Nephron (organoid): ENCODE measurements around the gene ACVR1B.
A peak's percentile ranks its signal among the peaks of the same experiment; 100 is the strongest.

Source experiments
- H3K27ac Mint-ChIP-seq, 3 experiments: 2 replicates each; pipeline ENCODE4 v1.8.0; 2020; ENCODE audit warnings: mixed read lengths in 3 of 3, mild to moderate bottlenecking in 2 of 3, moderate library complexity in 1 of 3
- H3K27me3 Mint-ChIP-seq: 2 replicates; pipeline ENCODE4 v1.8.0; 2021; ENCODE audit warnings: low read depth, mild to moderate bottlenecking, moderate library complexity, mixed read lengths
- H3K36me3 Mint-ChIP-seq: 2 replicates; pipeline ENCODE4 v1.8.0; 2020; ENCODE audit warnings: low read depth, mixed read lengths
- H3K4me1 Mint-ChIP-seq: 2 replicates; pipeline ENCODE4 v1.8.0; 2020; ENCODE audit warnings: mixed read lengths
- H3K4me3 Mint-ChIP-seq, 3 experiments: 2 replicates each; pipeline ENCODE4 v1.8.0; 2020; ENCODE audit warnings: mild to moderate bottlenecking in 3 of 3, mixed read lengths in 3 of 3, moderate library complexity in 2 of 3
- H3K9me3 Mint-ChIP-seq: 2 replicates; pipeline ENCODE4 v1.8.0; 2020; ENCODE audit warnings: mixed read lengths
- TF ChIP-seq, protein P1 (sequence below), 3 experiments: fragments of 200-600 bp; sonication (generic); IDR thresholded peaks; one replicate each; pipeline ENCODE4 v1.5.0; 2021; ENCODE audit warnings: antibody characterized with exemption in 3 of 3; ENCODE audit not compliant: unreplicated experiment in 3 of 3

ACVR1B gene

GRCh38 chr12:51951843-51952722 lies 584 bp downstream of the ACVR1B start:
- Mint-ChIP-seq H3K27ac (peak overlapping the region; percentile 40 to 80 (median 76)), H3K4me3 (peak overlapping the region; percentile 82 to 94 (median 90)), H3K4me1 (peaks cover 44% of the 10 kb centered on the region), H3K9me3 (peaks cover 3% of the 10 kb centered on the region), H3K27me3 (peaks cover 14% of the 10 kb centered on the region), H3K36me3 (no peaks in the 10 kb centered on the region)
- TF ChIP-seq, protein P1, sequence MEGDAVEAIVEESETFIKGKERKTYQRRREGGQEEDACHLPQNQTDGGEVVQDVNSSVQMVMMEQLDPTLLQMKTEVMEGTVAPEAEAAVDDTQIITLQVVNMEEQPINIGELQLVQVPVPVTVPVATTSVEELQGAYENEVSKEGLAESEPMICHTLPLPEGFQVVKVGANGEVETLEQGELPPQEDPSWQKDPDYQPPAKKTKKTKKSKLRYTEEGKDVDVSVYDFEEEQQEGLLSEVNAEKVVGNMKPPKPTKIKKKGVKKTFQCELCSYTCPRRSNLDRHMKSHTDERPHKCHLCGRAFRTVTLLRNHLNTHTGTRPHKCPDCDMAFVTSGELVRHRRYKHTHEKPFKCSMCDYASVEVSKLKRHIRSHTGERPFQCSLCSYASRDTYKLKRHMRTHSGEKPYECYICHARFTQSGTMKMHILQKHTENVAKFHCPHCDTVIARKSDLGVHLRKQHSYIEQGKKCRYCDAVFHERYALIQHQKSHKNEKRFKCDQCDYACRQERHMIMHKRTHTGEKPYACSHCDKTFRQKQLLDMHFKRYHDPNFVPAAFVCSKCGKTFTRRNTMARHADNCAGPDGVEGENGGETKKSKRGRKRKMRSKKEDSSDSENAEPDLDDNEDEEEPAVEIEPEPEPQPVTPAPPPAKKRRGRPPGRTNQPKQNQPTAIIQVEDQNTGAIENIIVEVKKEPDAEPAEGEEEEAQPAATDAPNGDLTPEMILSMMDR (IDR thresholded peaks at IDR 0.05; ENCODE audit: unreplicated experiment in 3 of 3) = no peak

DNA sequence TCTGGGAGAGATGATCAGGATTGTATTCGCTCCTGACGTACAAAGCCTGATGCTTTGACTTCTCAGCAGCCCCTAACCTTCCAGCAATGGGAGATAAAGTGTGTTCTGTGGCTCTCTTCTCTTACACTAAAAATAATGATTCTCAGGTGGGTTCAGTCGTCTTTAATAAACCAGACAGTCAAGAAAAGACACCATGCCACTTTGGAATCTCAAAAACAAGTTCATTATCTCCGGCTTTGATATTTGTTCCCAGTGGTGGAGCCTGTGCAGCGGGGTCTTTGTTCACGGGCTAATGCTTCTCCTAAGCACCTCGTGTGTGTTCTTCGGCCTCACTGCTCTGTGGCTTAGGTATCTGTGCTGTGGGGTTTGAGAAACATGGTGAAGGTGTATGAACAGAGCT lies 1.6 kb downstream of the ACVR1B start:
- Mint-ChIP-seq H3K9me3 (no peaks in the 10 kb centered on the region), H3K4me3 (peak overlapping the region; percentile 82 to 94 (median 90)), H3K27ac (peak overlapping the region; percentile 40 to 80 (median 76)), H3K4me1 (peaks cover 49% of the 10 kb centered on the region), H3K27me3 (peaks cover 10% of the 10 kb centered on the region), H3K36me3 (peaks cover 6% of the 10 kb centered on the region)
- TF ChIP-seq, protein P1 (IDR thresholded peaks at IDR 0.05; ENCODE audit: unreplicated experiment in 3 of 3) = no peak

DNA sequence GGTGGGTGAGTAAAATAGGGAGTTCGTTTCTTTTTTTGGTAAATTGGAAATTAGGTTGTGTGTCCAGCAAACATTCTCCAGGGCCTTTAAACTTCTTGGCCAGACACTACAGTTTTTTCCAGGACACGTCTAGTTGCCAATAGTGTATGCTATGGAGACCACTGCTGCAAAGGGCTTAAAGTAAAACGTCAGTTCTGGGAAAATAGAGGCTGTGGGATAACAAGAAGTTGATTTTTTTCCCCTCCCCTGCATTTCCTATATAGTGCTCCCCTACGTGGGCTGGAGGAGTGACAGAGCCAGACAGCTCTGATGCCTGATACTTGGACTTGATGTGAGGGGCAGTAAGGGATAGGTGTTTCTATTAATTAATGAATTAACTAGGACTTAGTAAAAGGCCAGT lies 2.4 kb downstream of the ACVR1B start:
- TF ChIP-seq, protein P1 (IDR thresholded peaks at IDR 0.05; ENCODE audit: unreplicated experiment in 3 of 3) = no peak
- H3K9me3 Mint-ChIP-seq = no peaks in the 10 kb centered on the region
- peak overlapping the region; percentile 40 to 80 (median 76) for H3K27ac Mint-ChIP-seq
- H3K4me3 Mint-ChIP-seq = peak overlapping the region; percentile 82 to 94 (median 90)
- H3K4me1 Mint-ChIP-seq = peaks cover 49% of the 10 kb centered on the region
- H3K27me3 Mint-ChIP-seq = peaks cover 4% of the 10 kb centered on the region
- H3K36me3 Mint-ChIP-seq = peaks cover 6% of the 10 kb centered on the region

DNA sequence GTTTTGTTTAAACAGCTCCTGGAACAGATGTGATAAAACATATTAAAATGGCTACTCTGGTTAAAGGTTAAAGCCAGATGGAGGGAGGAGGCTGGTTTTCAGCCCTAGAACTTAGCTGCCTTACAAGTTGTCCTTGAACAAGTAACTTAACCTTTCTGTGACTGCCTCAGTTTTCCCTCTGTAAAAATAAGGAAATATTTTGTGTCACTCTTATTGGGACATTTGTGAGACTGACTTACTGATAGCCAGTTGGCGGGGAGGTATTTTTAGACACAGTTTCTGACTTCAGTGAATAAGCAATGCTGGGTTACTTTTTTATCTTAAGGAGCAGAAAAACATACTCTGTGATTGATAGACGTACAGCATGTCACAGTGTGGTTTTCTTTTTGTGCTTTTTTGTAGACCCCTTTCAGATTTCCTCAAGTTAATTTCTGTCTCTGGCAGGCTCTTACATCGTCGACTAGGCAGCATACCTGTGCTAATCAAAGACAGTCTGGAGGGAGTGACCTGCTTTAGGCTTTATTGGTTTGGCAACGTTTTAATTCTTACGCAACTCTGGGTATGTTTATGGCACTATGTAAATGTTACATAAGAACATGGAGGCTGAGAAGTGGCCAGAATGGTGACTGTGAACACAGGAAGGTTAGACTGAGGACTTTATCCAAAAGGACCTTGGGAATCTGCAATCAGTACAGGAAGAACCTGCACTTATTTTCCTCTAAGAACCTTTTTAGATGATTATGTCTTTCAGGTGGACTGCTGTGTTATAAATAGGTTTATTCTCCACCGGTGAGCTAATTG lies 3.3 kb downstream of the ACVR1B start:
- Mint-ChIP-seq H3K4me3 (peak overlapping the region; percentile 82 to 94 (median 90)), H3K27me3 (no peaks in the 10 kb centered on the region), H3K9me3 (no peaks in the 10 kb centered on the region), H3K27ac (peak overlapping the region; percentile 40 to 80 (median 76)), H3K4me1 (peaks cover 54% of the 10 kb centered on the region), H3K36me3 (peaks cover 15% of the 10 kb centered on the region)
- TF ChIP-seq, protein P1 (IDR thresholded peaks at IDR 0.05; ENCODE audit: unreplicated experiment in 3 of 3) = no peak

DNA sequence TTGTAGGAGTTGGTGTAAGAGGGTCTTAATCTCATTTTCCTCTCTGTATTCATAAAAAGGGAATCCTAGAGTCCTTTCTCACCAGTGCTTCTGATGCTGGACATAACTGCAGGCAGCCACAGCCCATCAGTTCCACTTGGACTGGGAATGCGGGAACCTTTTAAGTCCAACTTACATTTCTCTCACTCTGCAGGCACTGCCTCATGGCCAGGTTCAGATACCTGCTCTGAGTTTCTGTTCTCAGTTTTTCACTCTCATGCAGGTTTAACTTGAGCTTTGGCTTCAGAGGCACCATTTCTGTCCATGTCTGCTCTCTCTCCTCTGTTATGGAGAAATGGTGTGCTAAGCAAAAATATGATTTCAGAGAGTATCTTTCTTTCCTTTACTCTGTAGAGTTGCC lies 4.2 kb downstream of the ACVR1B start:
- TF ChIP-seq, protein P1 (IDR thresholded peaks at IDR 0.05; ENCODE audit: unreplicated experiment in 3 of 3) = no peak
- peaks cover 18% of the 10 kb centered on the region for H3K36me3 Mint-ChIP-seq
- H3K27me3 Mint-ChIP-seq = no peaks in the 10 kb centered on the region

More for the DNA sequence above, 4.2 kb downstream of the ACVR1B start:
- H3K9me3 Mint-ChIP-seq = no peaks in the 10 kb centered on the region
- peak overlapping the region; percentile 68 to 80 (median 76) for H3K27ac Mint-ChIP-seq
- peak overlapping the region; percentile 4 to 36 (median 28) for H3K4me3 Mint-ChIP-seq
- H3K4me1 Mint-ChIP-seq = peaks cover 49% of the 10 kb centered on the region
